ENCODE data around the gene FHL3. TPM values are rescaled to one million over a fixed set of nuclear protein-coding genes. Genes with fewer than 3 reads are reported as not detected.

Gene FHL3
- total and polyA plus RNA-seq, 2 donors (not counting 3 experiments of a cell fraction or from before 2014, with no cell fraction given), result 26.1 to 58.7 TPM

DNA sequence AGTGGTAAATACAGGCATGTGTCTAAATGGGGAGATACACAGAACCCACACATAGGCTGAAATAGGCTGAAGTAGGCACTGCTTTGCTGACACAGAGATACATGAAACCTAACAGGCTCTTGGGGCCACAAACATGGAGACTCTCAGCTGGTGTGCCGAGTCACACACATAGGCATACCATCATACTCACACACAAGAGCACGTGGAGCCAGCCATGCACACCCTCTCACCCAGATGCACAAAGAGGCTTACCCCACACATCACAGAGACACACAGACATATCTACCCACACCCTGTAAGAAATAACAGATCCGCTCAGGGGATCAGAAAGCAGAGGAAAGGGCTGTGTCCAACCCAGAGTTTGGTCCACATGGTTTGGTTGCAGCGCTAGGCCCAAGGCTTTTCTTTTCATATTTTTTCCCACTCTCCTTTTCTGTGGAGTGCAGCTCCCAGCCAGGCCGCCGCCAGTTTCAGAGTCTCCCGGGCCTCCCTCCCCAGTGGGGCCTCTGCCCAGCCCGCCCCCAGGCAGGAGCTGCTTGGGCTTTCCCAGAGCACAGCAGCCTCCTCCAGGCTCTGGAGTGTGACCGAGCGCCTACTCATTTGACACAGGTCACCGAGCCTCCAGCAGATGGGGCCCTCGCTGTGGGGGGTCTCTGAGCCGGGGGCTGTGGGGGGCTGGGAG is 45.2 kb upstream of the FHL3 start:
- peaks cover 14 to 24% of the 10 kb centered on the region in 2 experiments for H3K27me3 ChIP-seq (ENCODE audit: control insufficient read depth in 2 of 2, insufficient read depth in 2 of 2, low read length in 2 of 2)
- no peaks in the 10 kb centered on the region for H4K20me1 ChIP-seq (replicated peaks; ENCODE audit: control insufficient read depth, extremely low read depth, insufficient read depth, low read length)
- H3K4me2 ChIP-seq (ENCODE audit: insufficient read depth, low read length), result no peak overlapping the region
- no peaks in the 10 kb centered on the region for H3K9me3 ChIP-seq (replicated peaks; ENCODE audit: control insufficient read depth, insufficient read depth, low read length)
- BruUV-seq (replicated peaks), result no TSS peak
- ChIA-PET CTCF (interaction anchor here (0.5 to 1.4 kb wide), 2 partner anchors 243 to 785 kb away, joined by 3 read pairs; partner anchors contain the start of genes C1orf122 and YRDC), POLR2A (no interaction called here)
- no peak overlapping the region for H3K27ac ChIP-seq (ENCODE audit: insufficient read depth, low read depth, low read length)
- peaks cover 4% of the 10 kb centered on the region for H3K4me1 ChIP-seq (ENCODE audit: control insufficient read depth, extremely low read depth, insufficient read depth, low read length)
- no peaks in the 10 kb centered on the region for H3K36me3 ChIP-seq (ENCODE audit: control insufficient read depth in 2 of 2, extremely low read depth in 1 of 2, insufficient read depth in 2 of 2, low read length in 2 of 2)
- no peak overlapping the region for H3K9ac ChIP-seq (replicated peaks; ENCODE audit: extremely low read depth, insufficient read depth, low read length)
- intact Hi-C loops (cut with micrococcal nuclease) (no loop called here), dilution Hi-C loops (cut with MboI; ENCODE audit: extremely low pct_ligation_motif_present, low sequenced_read_pairs) (no loop called here)
- FAIRE-seq (no peak), DNase-seq (ENCODE audit: low read depth, low spot score) (no peak)
- no peaks in the 10 kb centered on the region for H3K79me2 ChIP-seq (ENCODE audit: control insufficient read depth, insufficient read depth, low read length)
- H3K9me1 ChIP-seq (replicated peaks; ENCODE audit: control insufficient read depth, extremely low read depth, insufficient read depth, low read length), result no peaks in the 10 kb centered on the region
- H2AFZ ChIP-seq (ENCODE audit: low read depth, low read length), result no peak overlapping the region
- H3K4me3 ChIP-seq (replicated peaks in 1 of 3; ENCODE audit: insufficient read depth in 1 of 3, low read depth in 1 of 3, low read length in 3 of 3), result no peak overlapping the region
- TF ChIP-seq MYC (IDR thresholded peaks at IDR 0.05; ENCODE audit: low read depth, low read length) (no peak), GATA2 (IDR thresholded peaks at IDR 0.05; ENCODE audit: insufficient read depth, insufficient read length, low read depth, low read length) (no peak), CTCF (IDR thresholded peaks at IDR 0.05; ENCODE audit: extremely low read depth in 1 of 2, insufficient read depth in 1 of 2, low read depth in 1 of 2, low read length in 2 of 2) (no peak), JUN (IDR thresholded peaks at IDR 0.05; ENCODE audit: borderline replicate concordance, insufficient read depth, insufficient read length, low read depth) (no peak), POLR2AphosphoS5 (IDR thresholded peaks at IDR 0.05; ENCODE audit: insufficient read depth, low read depth, low read length) (no peak), FOS (IDR thresholded peaks at IDR 0.05; ENCODE audit: borderline replicate concordance, insufficient read depth, low read length) (no peak), POLR2A (IDR thresholded peaks at IDR 0.05; ENCODE audit: low read depth, low read length) (no peak), EZH2 (IDR thresholded peaks at IDR 0.05; ENCODE audit: borderline replicate concordance, low read depth, low read length, severe bottlenecking) (no peak)
- TF ChIP-seq, protein P1, sequence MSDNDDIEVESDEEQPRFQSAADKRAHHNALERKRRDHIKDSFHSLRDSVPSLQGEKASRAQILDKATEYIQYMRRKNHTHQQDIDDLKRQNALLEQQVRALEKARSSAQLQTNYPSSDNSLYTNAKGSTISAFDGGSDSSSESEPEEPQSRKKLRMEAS (IDR thresholded peaks at IDR 0.05; ENCODE audit: insufficient read depth, insufficient read length), result no peak
